ENCODE results near the gene NDUFB8. TPM values are rescaled to one million over a fixed set of nuclear protein-coding genes. Genes with fewer than 3 reads are reported as not detected.

Gene NDUFB8
- total and polyA plus RNA-seq, 4 donors: 122 to 369 (median 217) TPM

GRCh38 chr10:100518761-100519241 is 10.9 kb downstream of the NDUFB8 start:
- no peak overlapping the region for H3K9ac ChIP-seq (ENCODE audit: insufficient read depth in 1 of 2, low read length in 2 of 2)
- H3K27ac ChIP-seq (ENCODE audit: low read depth in 1 of 2, low read length in 1 of 2): peak overlapping the region in 1 of 2 donors; percentile 35
- 16 to 20% methylated on average over 7 of the region's 7 CpGs for WGBS, 2 donors
- peaks cover 0 to 8% (median 3%) of the 10 kb centered on the region in 4 donors for H3K36me3 ChIP-seq (ENCODE audit: control insufficient read depth in 4 of 4, insufficient read depth in 4 of 4, low read length in 4 of 4)
- TF ChIP-seq CTCF (IDR thresholded peaks at IDR 0.05; ENCODE audit: control extremely low read depth, extremely low read depth): peak; percentile 73
- ATAC-seq (ENCODE audit: insufficient read depth, low FRiP score) (peak; percentile 39), DNase-seq (peak; percentile 59 to 76 (median 74))
- H3K4me1 ChIP-seq (ENCODE audit: control insufficient read depth in 5 of 5, insufficient read depth in 5 of 5, low read length in 5 of 5): peaks cover 0 to 10% (median 0%) of the 10 kb centered on the region in 5 donors
- peaks cover 0 to 2% (median 0%) of the 10 kb centered on the region in 4 donors for H3K9me3 ChIP-seq (ENCODE audit: control insufficient read depth in 4 of 4, insufficient read depth in 3 of 4, low read length in 3 of 4)
- H3K4me3 ChIP-seq: no peak overlapping the region
- peaks cover 0 to 14% (median 13%) of the 10 kb centered on the region in 3 donors for H3K27me3 ChIP-seq (ENCODE audit: control insufficient read depth in 3 of 3, insufficient read depth in 3 of 3, low read length in 2 of 3)

DNA sequence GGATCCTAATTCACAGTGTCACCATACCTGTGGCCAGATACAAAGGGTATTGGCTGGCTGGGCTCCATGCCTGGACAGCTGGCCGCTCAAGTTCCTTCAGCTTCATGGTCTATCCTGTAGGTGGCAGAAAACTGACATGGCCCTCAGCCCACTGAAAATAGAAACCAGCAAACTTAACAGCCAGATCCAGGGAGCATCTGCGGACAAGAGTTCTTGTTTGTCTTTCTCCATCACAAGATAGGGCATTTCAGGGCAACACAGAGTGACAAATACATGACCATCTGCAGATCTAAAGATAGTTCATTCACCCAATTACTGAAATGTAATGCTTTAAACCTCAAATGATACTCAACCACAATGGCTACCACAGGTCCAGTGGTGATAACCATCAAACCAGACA is 12.8 kb downstream of the NDUFB8 start:
- 83 to 93% methylated on average over 2 of the region's 2 CpGs for WGBS, 2 donors
- Histone ChIP-seq H3K9ac (ENCODE audit: insufficient read depth in 1 of 2, low read length in 2 of 2) (no peak overlapping the region), H3K36me3 (ENCODE audit: control insufficient read depth in 4 of 4, insufficient read depth in 4 of 4, low read length in 4 of 4) (peaks cover 0 to 3% (median 0%) of the 10 kb centered on the region in 4 donors), H3K27ac (ENCODE audit: low read depth in 1 of 2, low read length in 1 of 2) (no peak overlapping the region), H3K4me3 (no peak overlapping the region), H3K9me3 (ENCODE audit: control insufficient read depth in 4 of 4, insufficient read depth in 3 of 4, low read length in 3 of 4) (peaks cover 0 to 2% (median 0%) of the 10 kb centered on the region in 4 donors), H3K27me3 (ENCODE audit: control insufficient read depth in 3 of 3, insufficient read depth in 3 of 3, low read length in 2 of 3) (peaks cover 0 to 14% (median 13%) of the 10 kb centered on the region in 3 donors), H3K4me1 (ENCODE audit: control insufficient read depth in 5 of 5, insufficient read depth in 5 of 5, low read length in 5 of 5) (peaks cover 0 to 10% (median 0%) of the 10 kb centered on the region in 5 donors)
- ATAC-seq (ENCODE audit: insufficient read depth, low FRiP score): no peak
- DNase-seq: no peak
- TF ChIP-seq CTCF (IDR thresholded peaks at IDR 0.05; ENCODE audit: control extremely low read depth, extremely low read depth): no peak

- no peak for TF ChIP-seq CTCF (IDR thresholded peaks at IDR 0.05; ENCODE audit: control extremely low read depth, extremely low read depth)
- DNase-seq: no peak
- ATAC-seq (ENCODE audit: insufficient read depth, low FRiP score): no peak
- H3K4me1 ChIP-seq (ENCODE audit: control insufficient read depth in 5 of 5, insufficient read depth in 5 of 5, low read length in 5 of 5): peaks cover 0 to 10% (median 0%) of the 10 kb centered on the region in 5 donors
- H3K27me3 ChIP-seq (ENCODE audit: control insufficient read depth in 3 of 3, insufficient read depth in 3 of 3, low read length in 2 of 3): peaks cover 0 to 14% (median 11%) of the 10 kb centered on the region in 3 donors
- peaks cover 0 to 3% (median 0%) of the 10 kb centered on the region in 4 donors for H3K36me3 ChIP-seq (ENCODE audit: control insufficient read depth in 4 of 4, insufficient read depth in 4 of 4, low read length in 4 of 4)
- peaks cover 0 to 2% (median 0%) of the 10 kb centered on the region in 4 donors for H3K9me3 ChIP-seq (ENCODE audit: control insufficient read depth in 4 of 4, insufficient read depth in 3 of 4, low read length in 3 of 4)
- no peak overlapping the region for H3K27ac ChIP-seq (ENCODE audit: low read depth in 1 of 2, low read length in 1 of 2)
- 78 to 84% methylated on average over 3 of the region's 3 CpGs for WGBS, 2 donors
- no peak overlapping the region for H3K9ac ChIP-seq (ENCODE audit: insufficient read depth in 1 of 2, low read length in 2 of 2)
- no peak overlapping the region for H3K4me3 ChIP-seq
Observed at GRCh38 chr10:100515612-100516011, 14.1 kb downstream of the NDUFB8 start.

Measured in lung (tissue), 12 donors.